Measurements from ENCODE around the gene TRAPPC2L. TPM values are rescaled to one million over a fixed set of nuclear protein-coding genes. Genes with fewer than 3 reads are reported as not detected.
"Not testable (repeated sequence)": the region's sequence is repeated elsewhere in the genome, so short reads cannot be mapped to it uniquely, and the experiment has no call there.

The TRAPPC2L gene
- total and polyA plus RNA-seq, 3 donors from 2014 or later: 58.3 to 216 (median 59.8) TPM

GRCh38 chr16:88819126-88819525, 37.8 kb upstream of the TRAPPC2L start:
- H3K36me3 ChIP-seq (ENCODE audit: low read depth, missing control alignments): no peaks in the 10 kb centered on the region
- no peaks in the 10 kb centered on the region for H3K27me3 ChIP-seq
- no peak overlapping the region for H3K27ac ChIP-seq
- H3K4me3 ChIP-seq: no peak overlapping the region
- intact Hi-C loops (cut with DNase I; ENCODE audit: low total_unique reads): no loop called here
- TF ChIP-seq CTCF (IDR thresholded peaks at IDR 0.05) (no peak), POLR2A (IDR thresholded peaks at IDR 0.05) (no peak)
- WGBS, 2 donors: 87 to 88% methylated on average over 14 to 16 of the region's 16 CpGs
- H3K4me1 ChIP-seq: no peaks in the 10 kb centered on the region
- no peak for DNase-seq
- H3K9me3 ChIP-seq: no peaks in the 10 kb centered on the region

DNA sequence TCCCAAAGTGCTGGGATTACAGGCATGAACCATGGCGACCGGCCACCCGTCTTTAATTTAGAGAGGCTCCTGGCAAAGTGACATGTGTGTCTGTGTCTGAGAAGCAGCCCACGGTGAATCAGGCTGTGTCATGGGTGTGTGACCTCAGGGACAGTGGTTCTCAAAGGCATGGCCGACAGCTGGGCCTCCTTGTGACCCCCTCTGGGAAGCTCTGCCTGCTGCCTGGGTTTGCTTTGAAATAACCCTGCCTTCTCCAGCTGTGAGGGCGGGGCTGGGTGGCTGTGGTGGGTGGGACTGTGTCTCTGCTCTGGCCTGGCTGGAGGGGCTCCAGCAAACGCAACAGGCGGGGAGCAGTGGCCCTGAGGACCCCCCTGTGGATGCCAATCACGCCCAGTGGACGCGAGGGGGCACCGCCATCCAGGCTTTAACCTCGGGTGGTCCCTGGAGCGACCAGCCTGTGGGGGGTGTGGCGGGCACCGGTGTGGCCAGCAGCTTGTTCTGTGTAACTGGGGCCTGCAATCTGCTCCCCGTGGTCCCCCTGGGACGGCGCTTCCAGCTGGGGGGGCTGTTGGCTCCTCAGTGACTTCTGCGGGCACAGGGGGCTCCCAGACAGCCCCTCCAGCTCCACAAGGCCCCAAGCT, 36.4 kb upstream of the TRAPPC2L start:
- Histone ChIP-seq H3K27ac (no peak overlapping the region), H3K27me3 (no peaks in the 10 kb centered on the region), H3K4me1 (no peaks in the 10 kb centered on the region), H3K4me3 (no peak overlapping the region), H3K36me3 (ENCODE audit: low read depth, missing control alignments) (no peaks in the 10 kb centered on the region), H3K9me3 (no peaks in the 10 kb centered on the region)
- WGBS, 2 donors: 89 to 96% methylated on average over 5 to 19 of the region's 20 CpGs
- DNase-seq: no peak
- intact Hi-C loops (cut with DNase I; ENCODE audit: low total_unique reads): no loop called here
- TF ChIP-seq POLR2A (IDR thresholded peaks at IDR 0.05): no peak
- no peak for TF ChIP-seq CTCF (IDR thresholded peaks at IDR 0.05)

DNA sequence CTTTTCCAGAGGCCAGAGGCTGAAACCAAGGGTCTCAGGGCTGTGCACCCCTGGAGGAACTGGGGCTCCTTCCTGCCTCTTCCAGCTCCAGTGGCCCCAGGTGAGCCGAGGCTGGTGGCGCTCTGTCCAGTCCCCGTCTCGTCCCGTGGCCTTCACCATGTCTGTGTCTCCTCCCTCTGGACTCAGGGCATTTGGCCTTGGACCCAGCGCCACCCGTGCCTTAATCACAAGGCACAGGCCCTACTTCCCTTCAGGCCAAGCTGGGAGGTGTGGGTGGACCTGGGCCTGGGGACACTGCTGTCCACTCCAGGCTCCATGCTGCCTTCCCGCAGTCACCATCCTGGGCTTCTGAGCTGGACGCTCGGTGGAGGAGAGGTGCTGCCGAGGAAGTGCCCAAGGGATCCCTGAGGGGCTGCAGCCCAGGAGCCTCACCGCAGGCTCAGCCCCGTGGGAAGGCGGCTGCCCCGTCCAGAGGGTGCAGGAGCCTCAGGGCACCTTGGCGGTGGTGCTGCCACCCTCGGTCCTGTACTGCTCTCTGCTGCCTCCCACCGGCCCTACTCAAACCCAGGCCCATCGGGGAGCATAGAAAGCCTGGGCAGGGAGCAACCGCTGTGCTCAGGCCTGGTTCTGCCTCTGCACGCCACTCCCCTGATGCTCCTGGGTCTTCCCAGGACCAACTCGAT, 35.6 kb upstream of the TRAPPC2L start:
- TF ChIP-seq POLR2A (IDR thresholded peaks at IDR 0.05) (no peak), CTCF (IDR thresholded peaks at IDR 0.05) (no peak)
- no peaks in the 10 kb centered on the region for H3K4me1 ChIP-seq
- no peak for DNase-seq
- H3K4me3 ChIP-seq: no peak overlapping the region
- H3K27ac ChIP-seq: no peak overlapping the region
- no peaks in the 10 kb centered on the region for H3K9me3 ChIP-seq
- H3K27me3 ChIP-seq: no peaks in the 10 kb centered on the region
- 77 to 100% methylated on average over 2 to 22 of the region's 22 CpGs for WGBS, 2 donors
- intact Hi-C loops (cut with DNase I; ENCODE audit: low total_unique reads): no loop called here
- H3K36me3 ChIP-seq (ENCODE audit: low read depth, missing control alignments): no peaks in the 10 kb centered on the region

DNA sequence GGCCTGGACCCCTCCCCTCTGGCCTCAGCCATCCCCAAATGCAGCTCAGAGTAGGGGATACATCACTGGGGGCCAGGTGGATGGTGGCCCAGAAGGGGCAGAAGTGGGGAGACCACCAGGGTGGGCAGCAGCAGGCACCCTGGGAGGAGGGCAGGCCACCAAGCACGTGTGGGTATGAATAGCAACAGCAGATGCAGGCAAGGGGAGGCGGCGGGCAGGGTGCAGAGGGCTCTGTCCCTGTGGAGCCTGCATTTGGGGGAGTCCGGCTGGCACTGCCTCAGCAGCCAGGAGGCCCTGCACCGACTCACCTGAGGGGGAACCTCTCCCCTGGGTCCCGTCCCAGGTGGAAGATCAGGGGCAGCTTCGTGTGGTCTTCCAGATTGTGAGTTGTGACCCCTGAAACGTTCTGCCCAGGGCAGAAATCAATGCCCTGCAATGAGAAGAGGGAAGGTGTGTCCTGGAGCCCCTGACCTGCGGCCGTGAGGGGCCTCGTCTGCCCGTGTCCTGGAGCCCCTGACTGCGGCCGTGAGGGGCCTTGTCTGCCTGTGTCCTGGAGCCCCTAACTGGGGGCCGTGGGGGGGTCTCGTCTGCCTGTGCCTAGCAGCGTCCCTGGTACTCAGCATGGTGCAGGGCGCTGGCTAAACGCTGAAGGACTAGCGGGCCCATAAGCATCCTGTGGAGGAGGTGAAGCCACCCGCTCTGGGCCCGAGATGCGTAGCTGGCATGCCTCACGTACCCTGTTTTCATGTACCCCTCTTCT, 34.5 kb upstream of the TRAPPC2L start:
- Histone ChIP-seq H3K27ac (no peak overlapping the region), H3K36me3 (ENCODE audit: low read depth, missing control alignments) (no peaks in the 10 kb centered on the region), H3K4me1 (no peaks in the 10 kb centered on the region), H3K9me3 (no peaks in the 10 kb centered on the region), H3K27me3 (no peaks in the 10 kb centered on the region), H3K4me3 (no peak overlapping the region)
- TF ChIP-seq POLR2A (IDR thresholded peaks at IDR 0.05): no peak
- no peak for TF ChIP-seq CTCF (IDR thresholded peaks at IDR 0.05)
- WGBS, 2 donors: 91 to 95% methylated on average over 10 to 24 of the region's 24 CpGs
- intact Hi-C loops (cut with DNase I; ENCODE audit: low total_unique reads): no loop called here
- no peak for DNase-seq

GRCh38 chr16:88823646-88824045, 33.3 kb upstream of the TRAPPC2L start:
- DNase-seq; H3K27me3 ChIP-seq; H3K36me3 ChIP-seq (ENCODE audit: low read depth, missing control alignments); H3K9me3 ChIP-seq; H3K4me3 ChIP-seq; H3K4me1 ChIP-seq; intact Hi-C loops (cut with DNase I; ENCODE audit: low total_unique reads); H3K27ac ChIP-seq: not testable (repeated sequence)
- 96 to 100% methylated on average over 19 to 25 of the region's 31 CpGs for WGBS, 2 donors
